Stimulated activated CD4-positive, alpha-beta T cell treated with anti-CD3 and anti-CD28 coated beads, Interleukin-1b, Interleukin-23, amount 100 ng/mL, for 24 hours (primary cell): ENCODE data around the gene PRSS3.
"Not testable (repeated sequence)": the region's sequence is repeated elsewhere in the genome, so short reads cannot be mapped to it uniquely, and the experiment has no call there.

Experiments used
- DNase-seq, 4 experiments: peaks; one replicate each; pipeline ENCODE4 v3.0.0-alpha.2; 2020; ENCODE audit warnings: low read depth in 4 of 4, low spot score in 1 of 4

Gene PRSS3

GRCh38 chr9:33795281-33795680 is at the start of gene PRSS3:
TSS of gene PRSS3 (plus strand) at chr9:33795561. CDS start at chr9:33795574, 13 bp downstream.
- DNase-seq: no peak

GRCh38 chr9:33748633-33749304 is 46.6 kb upstream of the PRSS3 start:
- DNase-seq: no peak

DNA sequence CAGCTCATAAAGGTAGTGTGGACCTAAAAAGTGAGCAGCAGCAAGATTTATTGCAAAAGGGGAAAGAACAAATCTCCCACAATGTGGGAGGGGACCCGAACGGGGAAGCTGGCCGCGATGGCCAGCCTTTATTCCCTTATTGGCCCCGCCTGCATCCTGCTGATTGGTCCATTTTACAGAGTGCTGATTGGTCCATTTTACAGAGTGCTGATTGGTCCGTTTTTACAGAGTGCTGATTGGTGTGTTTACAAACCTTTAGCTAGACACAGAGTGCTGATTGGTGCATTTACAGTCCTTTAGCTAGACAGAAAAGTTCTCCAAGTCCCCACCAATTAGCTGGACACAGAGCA is 46.1 kb upstream of the PRSS3 start:
- DNase-seq: not testable (repeated sequence)

DNA sequence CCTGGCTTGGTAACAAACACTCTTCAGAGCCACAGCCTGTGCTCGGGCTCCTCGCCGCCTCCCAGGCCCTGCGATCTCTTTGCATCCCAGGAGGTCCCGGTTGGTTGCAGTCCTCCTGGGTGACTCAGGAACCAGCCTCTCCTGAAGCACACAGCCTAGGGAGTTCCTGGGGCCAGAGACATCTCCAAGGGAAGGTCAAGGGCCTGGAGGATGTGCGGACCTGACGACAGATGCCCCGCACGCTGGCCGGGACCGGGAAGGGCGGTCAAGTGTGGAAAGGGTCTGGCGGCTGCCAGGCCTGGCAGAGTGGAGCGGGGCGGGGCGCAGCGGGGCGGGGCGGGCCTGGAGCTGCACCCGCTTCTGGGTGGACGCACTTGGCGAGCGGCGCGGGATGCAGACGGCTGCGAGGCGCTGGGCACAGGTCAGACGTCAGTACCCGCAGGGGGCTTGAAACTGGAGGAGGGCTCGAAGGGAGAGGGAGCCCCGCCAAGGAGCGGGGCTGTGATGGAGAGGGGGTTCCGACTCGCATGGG is 45.0 kb upstream of the PRSS3 start:
- no peak for DNase-seq

DNA sequence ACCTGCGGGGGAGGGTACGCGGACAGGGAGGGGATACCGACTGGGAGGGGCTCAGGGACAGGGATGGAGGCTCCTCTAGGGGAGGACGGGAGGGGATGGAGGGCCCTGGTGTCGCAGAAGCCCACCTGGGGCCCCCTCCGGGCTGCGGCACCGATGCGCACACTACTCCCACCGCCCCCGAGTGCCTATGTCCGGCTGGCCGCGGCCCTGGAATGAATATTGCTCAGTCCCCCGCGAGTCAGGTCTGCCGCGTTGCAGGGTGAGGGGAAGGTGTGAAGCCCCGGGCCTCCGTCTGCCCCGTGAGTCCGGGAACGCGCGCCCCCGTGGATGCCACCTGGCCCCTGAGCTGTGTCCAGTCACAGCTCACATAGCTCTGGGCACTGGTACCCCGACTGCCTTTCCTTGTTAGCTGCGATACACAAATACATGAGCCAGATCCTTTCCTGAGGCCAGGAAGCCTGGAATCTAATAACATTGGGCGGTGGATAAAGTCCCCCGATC is 44.5 kb upstream of the PRSS3 start:
- DNase-seq: no peak

DNA sequence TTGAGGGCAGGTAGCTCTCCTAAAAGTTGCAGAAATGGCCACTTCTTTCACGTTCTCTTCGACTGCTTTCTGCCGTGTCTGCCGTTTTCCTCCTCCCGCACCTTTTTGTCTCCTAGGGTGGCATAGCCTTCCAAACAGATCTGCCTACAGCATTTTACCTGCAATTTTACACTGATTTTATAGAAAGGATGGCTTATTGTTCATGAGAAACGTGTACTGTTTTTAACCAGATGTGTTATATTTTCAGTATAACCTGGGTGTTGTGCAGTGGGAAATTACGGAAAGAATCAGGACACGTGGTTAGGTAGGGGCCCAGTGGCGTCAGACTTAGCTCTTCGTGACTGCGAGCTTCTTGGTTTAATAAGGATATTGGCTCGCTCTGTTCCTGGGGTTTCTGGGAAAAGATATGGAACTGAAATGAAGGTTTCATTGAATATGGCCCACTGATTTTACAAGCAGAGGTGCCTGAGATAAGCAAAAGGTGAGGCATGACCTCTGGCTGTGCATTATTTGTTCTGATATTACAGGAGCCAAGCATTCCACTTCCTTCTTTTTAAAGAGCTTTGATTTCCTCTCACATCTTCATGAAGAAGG is 43.7 kb upstream of the PRSS3 start:
- DNase-seq: no peak

- DNase-seq: no peak
Observed at GRCh38 chr9:33752130-33752637, 43.2 kb upstream of the PRSS3 start.

DNA sequence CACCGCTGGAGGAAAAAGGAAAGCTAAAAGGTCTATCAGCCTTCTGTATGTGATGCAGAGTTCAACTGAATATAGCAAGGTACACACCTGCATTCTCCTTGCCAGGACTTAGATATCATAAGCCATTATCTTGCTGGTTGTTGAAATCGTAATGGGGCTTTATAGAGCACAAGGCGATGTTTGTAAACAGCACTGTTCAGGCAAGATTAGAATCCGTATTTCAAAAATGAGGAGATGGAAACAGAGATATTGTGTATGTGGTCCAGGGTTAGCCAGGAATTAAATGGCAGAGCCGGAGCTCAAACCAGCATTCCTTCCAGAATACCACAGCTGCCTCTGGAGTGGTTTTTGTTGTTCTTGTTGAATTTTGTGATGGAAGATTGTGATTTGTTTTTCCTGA is 42.6 kb upstream of the PRSS3 start:
- DNase-seq: not testable (repeated sequence)

- not testable (repeated sequence) for DNase-seq
Observed at GRCh38 chr9:33759648-33760047, 35.7 kb upstream of the PRSS3 start.

- DNase-seq: no peak
Observed at GRCh38 chr9:33762343-33762742, 33.0 kb upstream of the PRSS3 start.

DNA sequence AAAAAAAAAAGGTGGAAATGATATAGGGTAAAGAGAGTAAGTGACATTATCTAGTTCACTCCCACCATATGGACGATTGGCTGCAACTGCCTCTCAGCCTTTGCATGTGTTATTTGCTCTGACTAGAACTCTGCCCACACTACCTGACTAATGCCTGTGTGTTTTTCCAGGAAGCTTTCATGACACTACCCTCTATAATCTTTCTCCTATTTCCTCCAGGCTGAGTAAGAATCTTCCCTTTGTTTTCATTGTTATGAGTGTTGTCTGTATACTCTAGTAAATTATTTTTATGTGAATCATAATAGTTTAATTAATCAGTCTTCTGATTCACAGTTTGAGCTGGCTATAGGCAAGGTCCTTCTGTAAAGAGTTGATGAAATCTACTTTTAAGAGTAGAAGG is 31.7 kb upstream of the PRSS3 start:
- DNase-seq: not testable (repeated sequence)

DNA sequence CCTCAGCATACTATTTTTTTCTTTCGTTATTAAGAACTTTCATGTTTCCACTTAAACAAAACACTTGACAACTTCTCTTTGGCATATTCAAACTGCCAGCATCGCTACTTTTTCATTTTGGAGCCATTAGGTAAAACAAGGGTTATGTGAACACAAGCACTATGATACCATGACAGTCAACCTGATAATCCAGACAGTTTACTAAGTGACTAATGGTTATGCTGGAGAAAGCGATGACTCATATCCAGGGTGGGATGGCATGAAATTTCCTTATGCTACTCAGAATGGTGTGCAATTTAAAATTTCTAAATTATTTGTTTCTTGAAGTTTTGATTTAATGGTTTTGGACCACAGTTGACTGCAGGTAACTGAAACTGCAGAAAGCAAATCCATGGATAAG is 29.9 kb upstream of the PRSS3 start:
- DNase-seq: no peak

GRCh38 chr9:33770156-33770880 is 25.0 kb upstream of the PRSS3 start:
- DNase-seq: not testable (repeated sequence)

GRCh38 chr9:33773135-33773534 is 22.2 kb upstream of the PRSS3 start:
- DNase-seq: not testable (repeated sequence)

DNA sequence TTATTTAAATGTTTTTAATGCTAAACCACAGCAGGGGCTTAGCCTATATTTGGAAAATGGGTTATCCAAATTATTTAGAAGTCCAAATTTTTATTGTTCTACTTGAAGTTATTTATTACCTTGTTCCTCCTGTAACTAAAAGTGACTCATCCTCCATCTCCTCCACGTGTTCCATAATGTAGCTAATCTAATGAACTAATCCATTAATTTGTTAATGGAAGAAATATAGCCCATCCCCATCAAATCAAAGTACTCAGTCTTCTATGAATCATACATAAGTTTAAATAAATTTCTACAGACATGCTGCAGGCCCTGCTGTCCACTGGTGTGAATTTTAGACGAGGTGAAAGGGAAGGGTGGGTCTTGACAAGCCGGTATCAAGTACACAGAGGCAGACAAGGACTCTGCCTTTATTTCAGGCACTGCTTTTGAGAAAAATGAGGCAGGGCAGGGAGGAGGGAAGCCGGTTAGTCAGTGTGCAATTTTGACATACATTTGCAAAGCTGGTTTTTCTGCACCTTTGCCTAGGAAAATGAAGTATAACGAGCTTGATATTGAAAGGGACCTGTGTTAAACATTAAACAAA is 21.2 kb upstream of the PRSS3 start:
- DNase-seq: not testable (repeated sequence)

- no peak for DNase-seq
Observed at GRCh38 chr9:33776578-33776977, 18.8 kb upstream of the PRSS3 start.

DNA sequence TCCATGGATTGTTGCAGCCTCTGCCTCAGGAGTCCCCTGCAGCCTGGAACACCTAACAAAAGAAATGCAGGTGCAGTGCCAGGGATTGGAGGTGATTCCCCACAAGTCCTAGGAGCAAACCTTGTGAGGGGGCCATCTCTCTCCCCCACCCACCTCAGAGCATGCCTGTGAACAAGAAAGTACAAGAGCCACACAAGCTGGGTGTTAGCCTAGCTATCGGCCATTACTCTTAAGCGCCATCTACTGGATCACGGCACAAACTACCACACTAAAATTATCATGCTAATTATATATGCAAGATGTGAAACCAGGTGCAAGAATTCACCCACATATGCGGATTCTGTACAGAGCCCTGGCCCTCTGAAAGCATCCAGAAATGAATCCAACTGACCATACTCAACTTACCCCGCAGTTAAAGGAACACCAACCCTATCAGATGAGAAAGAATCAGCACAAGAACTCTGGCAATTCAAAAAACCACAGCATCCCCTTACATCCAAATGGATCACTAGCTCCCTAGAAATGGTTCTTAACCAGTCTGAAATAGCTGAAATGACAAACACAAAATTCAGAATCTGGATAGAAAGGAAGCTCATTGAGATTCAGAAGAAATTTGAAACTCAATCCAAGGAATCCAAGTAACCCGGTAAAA is 16.5 kb upstream of the PRSS3 start:
- DNase-seq: peak in 3 of 4 experiments; percentile 12 to 24 (median 14)

GRCh38 chr9:33780276-33780675 is 15.1 kb upstream of the PRSS3 start:
- no peak for DNase-seq

DNA sequence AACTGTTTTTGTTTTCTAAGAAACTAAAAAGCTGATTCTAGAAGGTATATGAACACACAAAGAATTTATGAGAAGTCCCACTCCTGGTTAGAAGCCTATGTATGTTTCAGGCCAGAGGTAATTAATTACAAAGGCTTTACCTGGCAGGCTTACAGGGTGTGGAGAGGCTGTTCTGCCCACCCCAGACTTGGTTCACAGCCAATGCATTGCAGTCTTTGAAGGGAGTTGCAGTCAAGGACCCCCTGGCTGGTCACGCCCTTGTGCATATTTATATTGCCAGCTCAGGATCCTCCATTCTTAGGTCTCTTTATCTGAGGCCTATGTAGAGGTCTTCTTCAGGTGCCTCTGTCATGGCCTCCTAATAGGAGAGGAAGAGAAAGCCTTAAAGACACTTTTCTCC is 13.6 kb upstream of the PRSS3 start:
- DNase-seq: no peak

GRCh38 chr9:33782395-33783152 is 12.8 kb upstream of the PRSS3 start:
- no peak for DNase-seq
